HEK293 (cell line): ENCODE measurements around the gene DCDC2B.

Experiments used
- IKZF3 ChIP-seq: fragments of 450-650 bp; IDR thresholded peaks from 2 replicates; pipeline ENCODE4 v1.5.0; 2018; ENCODE audit warnings: missing biosample characterization, mild to moderate bottlenecking, missing genetic modification characterization, moderate library complexity
- KLF16 ChIP-seq: fragments of 450-650 bp; formaldehyde crosslinking; IDR thresholded peaks from 2 replicates; pipeline ENCODE4 v1.5.1; 2017; ENCODE audit warnings: missing biosample characterization, missing genetic modification characterization
- MYNN ChIP-seq: fragments of 450-650 bp; formaldehyde crosslinking; IDR thresholded peaks from 2 replicates; pipeline ENCODE4 v1.5.1; 2016; ENCODE audit warnings: missing biosample characterization, missing genetic modification characterization, borderline replicate concordance
- SP3 ChIP-seq: fragments of 450-650 bp; formaldehyde crosslinking; IDR thresholded peaks from 2 replicates; pipeline ENCODE4 v1.5.1; 2016; ENCODE audit warnings: missing biosample characterization, missing genetic modification characterization
- TCF7L2 ChIP-seq: IDR thresholded peaks from 2 replicates; pipeline ENCODE4 v1.6.1; 2011; ENCODE audit warnings: low read depth, mild to moderate bottlenecking, inconsistent platforms, low read length, moderate library complexity, borderline replicate concordance
- ZBTB8A ChIP-seq: fragments of 450-650 bp; formaldehyde crosslinking; IDR thresholded peaks from 2 replicates; pipeline ENCODE4 v1.5.1; 2016; ENCODE audit warnings: missing biosample characterization, missing genetic modification characterization
- ZFP69B ChIP-seq: fragments of 450-650 bp; formaldehyde crosslinking; IDR thresholded peaks from 2 replicates; pipeline ENCODE4 v1.5.1; 2016; ENCODE audit warnings: missing biosample characterization, missing genetic modification characterization
- ZNF174 ChIP-seq: fragments of 450-650 bp; formaldehyde crosslinking; IDR thresholded peaks from 2 replicates; pipeline ENCODE4 v1.5.0; 2017; ENCODE audit warnings: missing biosample characterization, mild to moderate bottlenecking, missing genetic modification characterization
- ZNF223 ChIP-seq: fragments of 450-650 bp; formaldehyde crosslinking; IDR thresholded peaks from 2 replicates; pipeline ENCODE4 v1.5.1; 2016; ENCODE audit warnings: missing biosample characterization, missing genetic modification characterization
- ZNF248 ChIP-seq: fragments of 450-650 bp; formaldehyde crosslinking; IDR thresholded peaks from 2 replicates; pipeline ENCODE4 v1.5.1; 2017; ENCODE audit warnings: missing biosample characterization, missing genetic modification characterization
- ZNF280D ChIP-seq: fragments of 450-650 bp; formaldehyde crosslinking; IDR thresholded peaks from 2 replicates; pipeline ENCODE4 v1.5.1; 2016; ENCODE audit warnings: missing biosample characterization, missing genetic modification characterization
- ZNF324 ChIP-seq: fragments of 450-650 bp; formaldehyde crosslinking; IDR thresholded peaks from 2 replicates; pipeline ENCODE4 v1.5.1; 2016; ENCODE audit warnings: missing biosample characterization, missing genetic modification characterization
- ZNF335 ChIP-seq: fragments of 450-650 bp; formaldehyde crosslinking; conservative IDR thresholded peaks from 2 replicates; pipeline ENCODE4 v1.5.1; 2016; ENCODE audit warnings: missing biosample characterization, missing genetic modification characterization
- ZNF423 ChIP-seq: fragments of 450-650 bp; formaldehyde crosslinking; IDR thresholded peaks from 2 replicates; pipeline ENCODE4 v1.5.1; 2016; ENCODE audit warnings: missing biosample characterization, missing genetic modification characterization
- ZNF48 ChIP-seq: fragments of 450-650 bp; formaldehyde crosslinking; IDR thresholded peaks from 2 replicates; pipeline ENCODE4 v1.5.1; 2016; ENCODE audit warnings: missing biosample characterization, missing genetic modification characterization
- ZNF513 ChIP-seq: fragments of 450-650 bp; IDR thresholded peaks from 2 replicates; pipeline ENCODE4 v1.5.1; 2018; ENCODE audit warnings: missing biosample characterization, missing genetic modification characterization
- ZNF518A ChIP-seq: fragments of 450-650 bp; formaldehyde crosslinking; conservative IDR thresholded peaks from 2 replicates; pipeline ENCODE4 v1.5.1; 2016; ENCODE audit warnings: low read depth, missing biosample characterization, missing genetic modification characterization
- ZNF561 ChIP-seq: fragments of 450-650 bp; IDR thresholded peaks from 2 replicates; pipeline ENCODE4 v1.5.1; 2018; ENCODE audit warnings: missing biosample characterization, missing genetic modification characterization, borderline replicate concordance
- ZNF571 ChIP-seq: fragments of 450-650 bp; formaldehyde crosslinking; IDR thresholded peaks from 2 replicates; pipeline ENCODE4 v1.5.0; 2017; ENCODE audit warnings: missing biosample characterization, missing genetic modification characterization
- ZNF626 ChIP-seq: fragments of 450-650 bp; sonication (Bioruptor Pico); formaldehyde crosslinking; IDR thresholded peaks from 2 replicates; pipeline ENCODE4 v1.5.1; 2018; ENCODE audit warnings: missing biosample characterization, missing genetic modification characterization, inconsistent platforms
- ZNF629 ChIP-seq: fragments of 450-650 bp; formaldehyde crosslinking; IDR thresholded peaks from 2 replicates; pipeline ENCODE4 v1.5.1; 2017; ENCODE audit warnings: missing biosample characterization, missing genetic modification characterization
- ZNF747 ChIP-seq: fragments of 450-650 bp; formaldehyde crosslinking; IDR thresholded peaks from 2 replicates; pipeline ENCODE4 v1.5.1; 2016; ENCODE audit warnings: missing biosample characterization, missing genetic modification characterization
- TF ChIP-seq, protein P1 (sequence below): fragments of 450-650 bp; formaldehyde crosslinking; IDR thresholded peaks from 2 replicates; pipeline ENCODE4 v1.5.1; 2017; ENCODE audit warnings: missing biosample characterization, missing genetic modification characterization
- TF ChIP-seq, protein P2 (sequence below): fragments of 450-650 bp; formaldehyde crosslinking; IDR thresholded peaks from 2 replicates; pipeline ENCODE4 v1.5.1; 2016; ENCODE audit warnings: missing biosample characterization, missing genetic modification characterization
- TF ChIP-seq, protein P3 (sequence below): fragments of 450-650 bp; formaldehyde crosslinking; IDR thresholded peaks from 2 replicates; pipeline ENCODE4 v1.5.1; 2016; ENCODE audit warnings: missing biosample characterization, missing genetic modification characterization

The DCDC2B gene

GRCh38 chr1:32205401-32206370 is 3.2 kb upstream of the DCDC2B start, which contains the start of gene IQCC (continued):
- TF ChIP-seq ZNF518A (tag by site-specific recombination) (no peak), ZNF335 (tag by site-specific recombination) (peak; percentile 87), ZNF223 (tag by site-specific recombination) (no peak), ZNF571 (tag by site-specific recombination) (no peak), IKZF3 (tag by site-specific recombination) (no peak), ZFP69B (tag by site-specific recombination) (peak; percentile 73), ZNF561 (peak; percentile 42; the same call in 1 of the 2 replicates), ZNF248 (tag by site-specific recombination) (no peak), ZNF747 (tag by site-specific recombination) (no peak), ZNF280D (tag by site-specific recombination) (no peak), SP3 (tag by site-specific recombination) (peak; percentile 9; the same call in 1 of the 2 replicates), ZNF423 (no peak), ZNF324 (tag by site-specific recombination) (no peak), ZBTB8A (tag by site-specific recombination) (peak; percentile 49), ZNF629 (tag by site-specific recombination) (peak; percentile 88), ZNF48 (tag by site-specific recombination) (no peak), ZNF626 (tag by site-specific recombination) (no peak), MYNN (tag by site-specific recombination) (no peak), TCF7L2 (no peak), ZNF174 (tag by site-specific recombination) (no peak), ZNF513 (tag by site-specific recombination) (no peak), KLF16 (tag by site-specific recombination) (peak; percentile 57; the same call in 1 of the 2 replicates)
- TF ChIP-seq, protein P1, sequence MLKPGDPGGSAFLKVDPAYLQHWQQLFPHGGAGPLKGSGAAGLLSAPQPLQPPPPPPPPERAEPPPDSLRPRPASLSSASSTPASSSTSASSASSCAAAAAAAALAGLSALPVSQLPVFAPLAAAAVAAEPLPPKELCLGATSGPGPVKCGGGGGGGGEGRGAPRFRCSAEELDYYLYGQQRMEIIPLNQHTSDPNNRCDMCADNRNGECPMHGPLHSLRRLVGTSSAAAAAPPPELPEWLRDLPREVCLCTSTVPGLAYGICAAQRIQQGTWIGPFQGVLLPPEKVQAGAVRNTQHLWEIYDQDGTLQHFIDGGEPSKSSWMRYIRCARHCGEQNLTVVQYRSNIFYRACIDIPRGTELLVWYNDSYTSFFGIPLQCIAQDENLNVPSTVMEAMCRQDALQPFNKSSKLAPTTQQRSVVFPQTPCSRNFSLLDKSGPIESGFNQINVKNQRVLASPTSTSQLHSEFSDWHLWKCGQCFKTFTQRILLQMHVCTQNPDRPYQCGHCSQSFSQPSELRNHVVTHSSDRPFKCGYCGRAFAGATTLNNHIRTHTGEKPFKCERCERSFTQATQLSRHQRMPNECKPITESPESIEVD = no peak
- TF ChIP-seq, protein P2, sequence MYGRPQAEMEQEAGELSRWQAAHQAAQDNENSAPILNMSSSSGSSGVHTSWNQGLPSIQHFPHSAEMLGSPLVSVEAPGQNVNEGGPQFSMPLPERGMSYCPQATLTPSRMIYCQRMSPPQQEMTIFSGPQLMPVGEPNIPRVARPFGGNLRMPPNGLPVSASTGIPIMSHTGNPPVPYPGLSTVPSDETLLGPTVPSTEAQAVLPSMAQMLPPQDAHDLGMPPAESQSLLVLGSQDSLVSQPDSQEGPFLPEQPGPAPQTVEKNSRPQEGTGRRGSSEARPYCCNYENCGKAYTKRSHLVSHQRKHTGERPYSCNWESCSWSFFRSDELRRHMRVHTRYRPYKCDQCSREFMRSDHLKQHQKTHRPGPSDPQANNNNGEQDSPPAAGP = peak; percentile 64
- TF ChIP-seq, protein P3, sequence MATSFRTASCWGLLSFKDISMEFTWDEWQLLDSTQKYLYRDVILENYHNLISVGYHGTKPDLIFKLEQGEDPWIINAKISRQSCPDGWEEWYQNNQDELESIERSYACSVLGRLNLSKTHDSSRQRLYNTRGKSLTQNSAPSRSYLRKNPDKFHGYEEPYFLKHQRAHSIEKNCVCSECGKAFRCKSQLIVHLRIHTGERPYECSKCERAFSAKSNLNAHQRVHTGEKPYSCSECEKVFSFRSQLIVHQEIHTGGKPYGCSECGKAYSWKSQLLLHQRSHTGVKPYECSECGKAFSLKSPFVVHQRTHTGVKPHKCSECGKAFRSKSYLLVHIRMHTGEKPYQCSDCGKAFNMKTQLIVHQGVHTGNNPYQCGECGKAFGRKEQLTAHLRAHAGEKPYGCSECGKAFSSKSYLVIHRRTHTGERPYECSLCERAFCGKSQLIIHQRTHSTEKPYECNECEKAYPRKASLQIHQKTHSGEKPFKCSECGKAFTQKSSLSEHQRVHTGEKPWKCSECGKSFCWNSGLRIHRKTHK (tag by site-specific recombination) = no peak
